ENCODE results near the gene ERC2. TPM values are rescaled to one million over a fixed set of nuclear protein-coding genes. Genes with fewer than 3 reads are reported as not detected.

Gene ERC2
- total and polyA plus RNA-seq, 2 donors (not counting 3 experiments of a cell fraction or from before 2014, with no cell fraction given) = 5.6 to 15.5 TPM

DNA sequence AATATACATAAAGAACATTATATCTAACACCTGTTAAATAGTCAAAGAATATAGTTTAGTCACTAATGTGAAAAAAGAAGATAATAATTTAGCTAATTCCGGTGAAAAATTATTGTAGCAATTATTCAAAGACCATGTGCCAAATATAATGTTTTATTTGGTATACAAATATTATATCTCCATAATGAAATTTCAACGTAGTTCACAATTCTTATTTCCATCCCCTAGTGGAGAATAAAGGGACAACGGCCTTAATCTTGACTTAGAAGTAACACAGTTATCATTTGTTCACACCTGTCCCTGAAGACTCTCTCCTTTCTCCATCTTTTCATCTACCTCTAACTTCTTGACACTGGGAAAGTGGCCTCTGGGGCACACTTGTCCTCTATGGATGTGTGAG is 213.4 kb downstream of the ERC2 start:
- ChIA-PET POLR2A (no interaction called here), CTCF (interaction anchor here (1.8 to 6.7 kb wide), 3 partner anchors 13 to 769 kb away, joined by 4 to 98 read pairs (median 15); partner anchors contain the start of gene WNT5A)
- H3K79me2 ChIP-seq (ENCODE audit: control insufficient read depth, insufficient read depth, low read length) = no peaks in the 10 kb centered on the region
- no peaks in the 10 kb centered on the region for H3K27me3 ChIP-seq (ENCODE audit: control insufficient read depth in 2 of 2, insufficient read depth in 2 of 2, low read length in 2 of 2)
- no peak overlapping the region for H2AFZ ChIP-seq (ENCODE audit: low read depth, low read length)
- dilution Hi-C loops (cut with MboI; ENCODE audit: extremely low pct_ligation_motif_present, low sequenced_read_pairs) (no loop called here), intact Hi-C loops (cut with micrococcal nuclease) (loop anchor here (1.0 to 5.0 kb wide), 2 partner anchors 48 to 192 kb away; no protein-coding TSS in a partner anchor)
- H4K20me1 ChIP-seq (replicated peaks; ENCODE audit: control insufficient read depth, extremely low read depth, insufficient read depth, low read length) = no peaks in the 10 kb centered on the region
- no peak overlapping the region for H3K9ac ChIP-seq (replicated peaks; ENCODE audit: extremely low read depth, insufficient read depth, low read length)
- H3K36me3 ChIP-seq (ENCODE audit: control insufficient read depth in 2 of 2, extremely low read depth in 1 of 2, insufficient read depth in 2 of 2, low read length in 2 of 2) = no peaks in the 10 kb centered on the region
- H3K27ac ChIP-seq (ENCODE audit: insufficient read depth, low read depth, low read length) = no peak overlapping the region
- DNase-seq (ENCODE audit: low read depth, low spot score) (no peak), FAIRE-seq (peak; percentile 26)
- TF ChIP-seq JUN (IDR thresholded peaks at IDR 0.05; ENCODE audit: borderline replicate concordance, insufficient read depth, insufficient read length, low read depth) = no peak
- TF ChIP-seq, protein P1, sequence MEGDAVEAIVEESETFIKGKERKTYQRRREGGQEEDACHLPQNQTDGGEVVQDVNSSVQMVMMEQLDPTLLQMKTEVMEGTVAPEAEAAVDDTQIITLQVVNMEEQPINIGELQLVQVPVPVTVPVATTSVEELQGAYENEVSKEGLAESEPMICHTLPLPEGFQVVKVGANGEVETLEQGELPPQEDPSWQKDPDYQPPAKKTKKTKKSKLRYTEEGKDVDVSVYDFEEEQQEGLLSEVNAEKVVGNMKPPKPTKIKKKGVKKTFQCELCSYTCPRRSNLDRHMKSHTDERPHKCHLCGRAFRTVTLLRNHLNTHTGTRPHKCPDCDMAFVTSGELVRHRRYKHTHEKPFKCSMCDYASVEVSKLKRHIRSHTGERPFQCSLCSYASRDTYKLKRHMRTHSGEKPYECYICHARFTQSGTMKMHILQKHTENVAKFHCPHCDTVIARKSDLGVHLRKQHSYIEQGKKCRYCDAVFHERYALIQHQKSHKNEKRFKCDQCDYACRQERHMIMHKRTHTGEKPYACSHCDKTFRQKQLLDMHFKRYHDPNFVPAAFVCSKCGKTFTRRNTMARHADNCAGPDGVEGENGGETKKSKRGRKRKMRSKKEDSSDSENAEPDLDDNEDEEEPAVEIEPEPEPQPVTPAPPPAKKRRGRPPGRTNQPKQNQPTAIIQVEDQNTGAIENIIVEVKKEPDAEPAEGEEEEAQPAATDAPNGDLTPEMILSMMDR (IDR thresholded peaks at IDR 0.05; ENCODE audit: extremely low read depth in 1 of 2, insufficient read depth in 1 of 2, low read depth in 1 of 2, low read length in 2 of 2) = peak; percentile 10 to 14
- no peak overlapping the region for H3K4me2 ChIP-seq (ENCODE audit: insufficient read depth, low read length)
- H3K9me1 ChIP-seq (replicated peaks; ENCODE audit: control insufficient read depth, extremely low read depth, insufficient read depth, low read length) = no peaks in the 10 kb centered on the region
- no peaks in the 10 kb centered on the region for H3K9me3 ChIP-seq (replicated peaks; ENCODE audit: control insufficient read depth, insufficient read depth, low read length)
- H3K4me3 ChIP-seq (replicated peaks in 1 of 3; ENCODE audit: insufficient read depth in 1 of 3, low read depth in 1 of 3, low read length in 3 of 3) = no peak overlapping the region
- H3K4me1 ChIP-seq (ENCODE audit: control insufficient read depth, extremely low read depth, insufficient read depth, low read length) = no peaks in the 10 kb centered on the region
- no TSS peak for BruUV-seq (replicated peaks)

DNA sequence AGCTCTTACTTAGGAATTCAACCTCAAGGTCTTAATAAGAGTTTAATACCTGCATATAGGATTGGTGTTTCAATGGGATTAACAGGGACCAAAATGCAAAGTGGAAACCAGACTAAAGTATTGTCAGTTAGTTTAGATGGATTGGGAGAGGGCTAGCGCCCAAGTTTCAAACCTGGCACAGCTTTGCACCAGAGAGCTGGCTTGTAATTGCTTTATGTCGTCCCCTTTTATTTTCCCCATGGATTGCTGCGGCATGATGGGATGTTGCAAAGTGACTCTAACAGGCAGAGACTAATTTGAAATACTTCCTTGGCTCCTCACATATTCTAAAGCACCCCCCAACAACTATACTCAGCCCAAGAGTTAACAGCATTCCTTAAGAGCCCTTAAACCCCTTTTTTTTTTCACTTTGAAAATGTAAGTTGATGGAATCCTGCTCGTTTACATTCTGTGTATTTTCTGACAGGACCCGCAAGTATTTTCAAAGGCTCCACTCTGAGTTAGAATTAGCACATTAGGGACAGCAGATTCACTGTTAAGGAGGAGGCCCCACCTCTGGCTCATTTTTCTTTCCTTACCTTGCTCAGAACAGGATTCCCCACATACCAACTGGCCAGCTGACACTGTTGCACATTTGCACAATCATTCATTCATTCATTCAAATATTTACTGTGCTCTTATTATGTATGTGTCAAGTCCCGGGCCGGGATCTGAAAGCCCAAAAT is 214.2 kb downstream of the ERC2 start:
- H3K27ac ChIP-seq (ENCODE audit: insufficient read depth, low read depth, low read length) = no peak overlapping the region
- ChIA-PET POLR2A (no interaction called here), CTCF (interaction anchor here (1.0 to 6.7 kb wide), 2 partner anchors 8 to 768 kb away, joined by 3 to 98 read pairs; partner anchors contain the start of gene WNT5A)
- no peaks in the 10 kb centered on the region for H3K4me1 ChIP-seq (ENCODE audit: control insufficient read depth, extremely low read depth, insufficient read depth, low read length)
- H3K4me3 ChIP-seq (replicated peaks in 1 of 3; ENCODE audit: insufficient read depth in 1 of 3, low read depth in 1 of 3, low read length in 3 of 3) = no peak overlapping the region
- intact Hi-C loops (cut with micrococcal nuclease) = no loop called here
- FAIRE-seq = no peak
- no TSS peak for BruUV-seq (replicated peaks)
- DNase-seq (ENCODE audit: low read depth, low spot score) = no peak
- H3K36me3 ChIP-seq (ENCODE audit: control insufficient read depth in 2 of 2, extremely low read depth in 1 of 2, insufficient read depth in 2 of 2, low read length in 2 of 2) = no peaks in the 10 kb centered on the region
- H4K20me1 ChIP-seq (replicated peaks; ENCODE audit: control insufficient read depth, extremely low read depth, insufficient read depth, low read length) = no peaks in the 10 kb centered on the region
- no peak overlapping the region for H2AFZ ChIP-seq (ENCODE audit: low read depth, low read length)
- H3K9me3 ChIP-seq (replicated peaks; ENCODE audit: control insufficient read depth, insufficient read depth, low read length) = no peaks in the 10 kb centered on the region
- H3K79me2 ChIP-seq (ENCODE audit: control insufficient read depth, insufficient read depth, low read length) = no peaks in the 10 kb centered on the region
- no peak overlapping the region for H3K9ac ChIP-seq (replicated peaks; ENCODE audit: extremely low read depth, insufficient read depth, low read length)
- no peak overlapping the region for H3K4me2 ChIP-seq (ENCODE audit: insufficient read depth, low read length)
- dilution Hi-C loops (cut with MboI; ENCODE audit: extremely low pct_ligation_motif_present, low sequenced_read_pairs) = no loop called here
- H3K27me3 ChIP-seq (ENCODE audit: control insufficient read depth in 2 of 2, insufficient read depth in 2 of 2, low read length in 2 of 2) = no peaks in the 10 kb centered on the region
- TF ChIP-seq, protein P2, sequence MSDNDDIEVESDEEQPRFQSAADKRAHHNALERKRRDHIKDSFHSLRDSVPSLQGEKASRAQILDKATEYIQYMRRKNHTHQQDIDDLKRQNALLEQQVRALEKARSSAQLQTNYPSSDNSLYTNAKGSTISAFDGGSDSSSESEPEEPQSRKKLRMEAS (IDR thresholded peaks at IDR 0.05; ENCODE audit: insufficient read depth, insufficient read length) = no peak
- TF ChIP-seq MYC (IDR thresholded peaks at IDR 0.05; ENCODE audit: low read depth, low read length) (no peak), POLR2A (IDR thresholded peaks at IDR 0.05; ENCODE audit: low read depth, low read length) (no peak)
- H3K9me1 ChIP-seq (replicated peaks; ENCODE audit: control insufficient read depth, extremely low read depth, insufficient read depth, low read length) = no peaks in the 10 kb centered on the region
